Activated CD4-positive, alpha-beta T cell treated with anti-CD3 and anti-CD28 coated beads, Interleukin-2, amount 10 ng/mL, durations not matched to agents 24 days and 14 days (primary cell): Measurements from ENCODE around the gene LIMS1. TPM values are rescaled to one million over a fixed set of nuclear protein-coding genes. Genes with fewer than 3 reads are reported as not detected.
"Not testable (repeated sequence)": the region's sequence is repeated elsewhere in the genome, so short reads cannot be mapped to it uniquely, and the experiment has no call there.

Source experiments
- DNase-seq: peaks from one replicate; pipeline ENCODE4 v3.0.0; 2022
- H3K27ac Mint-ChIP-seq: one replicate; pipeline ENCODE4 v1.8.0; 2022; ENCODE audit warnings: mild to moderate bottlenecking, mixed read lengths
- H3K27me3 Mint-ChIP-seq: one replicate; pipeline ENCODE4 v1.8.0; 2022; ENCODE audit warnings: mixed read lengths
- H3K36me3 Mint-ChIP-seq: one replicate; pipeline ENCODE4 v1.8.0; 2022; ENCODE audit warnings: low read depth, mild to moderate bottlenecking, mixed read lengths
- H3K4me1 Mint-ChIP-seq: one replicate; pipeline ENCODE4 v1.8.0; 2021; ENCODE audit warnings: mixed read lengths
- H3K4me3 Mint-ChIP-seq: one replicate; pipeline ENCODE4 v1.8.0; 2022; ENCODE audit warnings: mild to moderate bottlenecking, moderate library complexity, mixed read lengths
- H3K9me3 Mint-ChIP-seq: one replicate; pipeline ENCODE4 v1.8.0; 2021; ENCODE audit warnings: mixed read lengths
- intact Hi-C: fragments of 100-400 bp; cut with micrococcal nuclease; formaldehyde crosslinking; loops from one replicate; pipeline ENCODE4 v1.15.1; 2023
- total RNA-seq: library from RNA; stranded (reverse); gene quantifications from 2 replicates; pipeline ENCODE4 v1.2.3, GENCODE V29; 2022

LIMS1 gene
- total RNA-seq, 1 donor from 2014 or later = 63.1 TPM

DNA sequence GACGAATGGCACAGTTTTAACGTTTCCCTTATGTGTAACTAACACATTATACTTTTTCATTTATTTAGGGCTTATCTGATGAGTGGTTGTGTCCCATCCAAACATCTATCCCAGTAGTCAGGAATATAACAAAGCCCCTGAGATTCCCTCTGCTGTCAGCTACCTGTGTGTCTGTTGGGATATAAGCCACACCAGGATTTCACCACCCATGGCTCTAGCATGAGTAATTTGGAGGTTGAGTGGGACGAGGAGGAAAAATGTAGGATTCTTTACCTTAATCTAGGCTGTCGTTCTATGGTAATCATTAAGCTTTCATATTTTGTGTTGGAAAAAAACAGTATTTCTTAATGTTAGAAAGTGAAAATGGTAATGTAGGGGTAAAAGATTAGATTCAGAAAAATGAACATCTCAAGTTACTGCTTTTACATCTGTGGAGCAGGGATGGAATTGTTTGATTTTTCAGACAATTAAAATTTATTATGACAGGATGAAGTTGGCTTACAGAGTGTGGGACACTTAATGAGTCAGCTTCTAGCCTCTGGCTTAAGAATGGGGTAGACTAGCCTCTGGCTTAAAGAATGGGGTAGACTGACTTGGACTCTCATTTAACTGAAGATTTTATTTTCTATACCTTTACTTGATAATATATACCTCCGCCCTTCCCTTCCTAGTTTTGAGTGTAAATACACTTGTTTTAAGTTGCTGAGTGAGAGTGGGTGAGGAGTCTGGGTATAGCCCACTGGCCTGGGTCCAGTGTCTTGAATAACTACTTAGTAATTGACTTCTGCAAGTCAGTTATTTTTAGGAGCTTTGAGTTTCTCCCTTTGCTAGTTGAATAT is 96.5 kb downstream of the LIMS1 start:
- H3K36me3 Mint-ChIP-seq = peaks cover 26% of the 10 kb centered on the region
- no peak overlapping the region for H3K4me3 Mint-ChIP-seq
- intact Hi-C loops = loop anchor here (10.0 kb wide), 1 partner anchor 96 kb away; the partner anchor contains the start of gene LIMS1
- peak overlapping the region; percentile 42 for H3K27ac Mint-ChIP-seq
- DNase-seq = no peak
- peaks cover 62% of the 10 kb centered on the region for H3K4me1 Mint-ChIP-seq
- H3K27me3 Mint-ChIP-seq = no peaks in the 10 kb centered on the region
- peaks cover 3% of the 10 kb centered on the region for H3K9me3 Mint-ChIP-seq

DNA sequence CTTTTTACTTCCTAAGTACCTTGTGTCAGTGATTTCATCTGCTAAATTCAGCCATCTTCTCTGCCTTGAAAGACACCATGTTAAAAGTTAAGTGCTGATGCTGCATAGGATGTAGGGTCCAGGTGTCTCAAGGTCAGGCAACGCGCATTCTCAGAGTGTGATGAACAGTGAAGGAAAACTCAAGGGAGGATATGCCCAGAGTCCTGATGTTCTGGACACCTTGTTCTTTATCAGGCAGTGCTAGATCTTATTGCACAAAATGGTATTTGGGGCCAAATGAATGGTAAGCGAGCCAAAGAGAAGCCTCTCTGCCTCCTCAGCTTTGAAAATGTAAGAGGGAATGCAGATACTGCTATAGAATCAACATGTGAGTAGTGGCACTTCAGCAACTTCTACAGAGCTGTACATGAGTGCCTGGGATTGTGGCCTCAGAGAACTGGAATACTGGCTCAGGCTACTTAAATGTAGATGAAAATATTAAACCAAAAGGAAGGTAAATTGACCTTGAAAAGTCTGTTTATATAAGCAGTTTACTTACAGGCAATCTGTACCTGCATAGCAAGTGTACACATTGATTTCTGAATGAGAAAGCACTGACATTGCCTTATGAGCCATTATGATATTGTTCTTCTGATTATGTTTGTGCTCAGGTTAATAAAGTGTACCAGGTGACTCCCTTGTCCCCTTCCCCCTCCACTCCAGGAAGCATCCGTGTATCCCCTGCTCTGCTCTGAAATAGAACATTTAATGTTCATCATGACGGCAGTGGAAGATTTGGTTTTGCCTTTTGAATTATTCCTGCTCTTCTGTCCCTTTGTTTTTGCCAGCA is 98.3 kb downstream of the LIMS1 start:
- peaks cover 24% of the 10 kb centered on the region for H3K36me3 Mint-ChIP-seq
- H3K27me3 Mint-ChIP-seq = no peaks in the 10 kb centered on the region
- DNase-seq = no peak
- peaks cover 72% of the 10 kb centered on the region for H3K4me1 Mint-ChIP-seq
- H3K9me3 Mint-ChIP-seq = peaks cover 3% of the 10 kb centered on the region
- intact Hi-C loops = loop anchor here (10.0 kb wide), 1 partner anchor 98 kb away; the partner anchor contains the start of gene LIMS1
- no peak overlapping the region for H3K4me3 Mint-ChIP-seq
- H3K27ac Mint-ChIP-seq = no peak overlapping the region

DNA sequence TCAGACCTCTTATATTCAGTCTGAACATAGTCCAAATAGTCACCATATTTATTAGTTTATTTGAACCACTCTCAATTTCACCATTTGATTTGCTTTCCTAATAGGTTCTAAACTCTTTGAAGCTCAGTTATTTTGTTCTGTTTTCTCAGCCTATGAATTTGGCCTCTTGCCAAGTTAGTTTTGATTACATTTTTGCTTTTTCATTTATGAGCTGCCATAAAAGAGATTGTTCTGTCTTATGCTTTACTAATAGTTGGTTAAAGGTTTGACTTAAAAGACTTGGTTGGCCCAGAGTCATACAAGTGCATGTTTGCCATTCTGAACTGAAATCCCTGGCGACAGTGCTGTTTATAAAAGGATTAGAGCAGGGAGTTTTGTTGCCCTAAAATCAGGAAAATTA is 99.1 kb downstream of the LIMS1 start:
- Mint-ChIP-seq H3K27me3 (no peaks in the 10 kb centered on the region), H3K4me1 (peaks cover 70% of the 10 kb centered on the region), H3K36me3 (peaks cover 23% of the 10 kb centered on the region), H3K27ac (no peak overlapping the region), H3K4me3 (no peak overlapping the region), H3K9me3 (peaks cover 3% of the 10 kb centered on the region)
- intact Hi-C loops = loop anchor here (10.0 kb wide), 1 partner anchor 99 kb away; the partner anchor contains the start of gene LIMS1
- no peak for DNase-seq

DNA sequence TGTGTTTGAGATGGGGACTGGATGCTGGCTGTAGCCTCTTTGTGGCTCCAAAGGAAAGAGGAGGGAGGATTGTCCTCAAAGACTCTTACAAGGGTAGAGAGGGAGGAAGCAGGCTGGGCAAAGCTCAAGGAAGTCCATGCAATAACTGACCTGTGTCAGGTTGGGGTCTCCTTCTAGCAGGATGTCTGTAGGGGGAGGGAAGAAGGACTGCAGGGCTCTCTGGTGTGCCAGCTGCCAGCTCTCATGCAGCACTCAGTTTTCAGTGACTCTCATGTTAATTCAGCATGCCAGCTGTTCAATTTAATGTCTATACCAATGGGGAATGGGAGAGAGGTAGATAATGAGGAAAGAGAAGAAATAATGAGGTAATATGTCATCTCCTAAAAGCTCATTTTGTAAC is 99.7 kb downstream of the LIMS1 start:
- Mint-ChIP-seq H3K4me1 (peaks cover 68% of the 10 kb centered on the region), H3K4me3 (no peak overlapping the region), H3K27me3 (no peaks in the 10 kb centered on the region), H3K27ac (peak overlapping the region; percentile 18), H3K36me3 (peaks cover 23% of the 10 kb centered on the region), H3K9me3 (peaks cover 3% of the 10 kb centered on the region)
- DNase-seq = no peak
- intact Hi-C loops = loop anchor here (10.0 kb wide), 1 partner anchor 99 kb away; the partner anchor contains the start of gene LIMS1

DNA sequence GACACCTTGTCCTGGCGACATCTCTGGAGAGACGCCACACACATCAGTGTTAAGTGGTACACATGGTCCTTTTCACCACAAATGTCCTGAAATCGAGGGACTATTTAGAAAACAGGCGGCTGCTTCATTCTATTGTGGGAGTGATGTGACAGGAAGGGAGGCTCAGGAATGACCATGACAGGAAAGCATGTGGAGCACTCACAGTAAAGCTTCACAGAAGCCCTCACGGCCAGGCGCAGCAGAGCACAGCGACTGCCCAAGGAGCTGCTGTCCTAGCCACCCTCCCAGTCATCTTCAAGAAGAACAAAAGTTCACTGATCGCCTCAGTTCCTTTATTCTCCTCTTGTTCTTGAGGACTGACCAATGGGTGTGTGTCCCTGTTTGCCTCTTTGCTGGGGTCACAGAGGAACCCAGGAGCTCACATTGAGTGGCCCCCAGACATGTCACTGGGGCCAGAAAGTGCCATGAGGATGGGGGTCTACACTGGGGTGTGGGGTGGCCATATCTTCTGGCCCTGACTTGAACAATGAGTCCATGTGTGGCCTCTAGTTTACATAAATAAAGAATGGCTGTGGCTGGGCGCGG is 100.4 kb downstream of the LIMS1 start:
- Mint-ChIP-seq H3K9me3 (peaks cover 3% of the 10 kb centered on the region), H3K36me3 (peaks cover 20% of the 10 kb centered on the region), H3K4me1 (peaks cover 62% of the 10 kb centered on the region), H3K4me3 (no peak overlapping the region), H3K27ac (no peak overlapping the region), H3K27me3 (no peaks in the 10 kb centered on the region)
- DNase-seq = no peak
- intact Hi-C loops = loop anchor here (10.0 kb wide), 1 partner anchor 100 kb away; the partner anchor contains the start of gene LIMS1

DNA sequence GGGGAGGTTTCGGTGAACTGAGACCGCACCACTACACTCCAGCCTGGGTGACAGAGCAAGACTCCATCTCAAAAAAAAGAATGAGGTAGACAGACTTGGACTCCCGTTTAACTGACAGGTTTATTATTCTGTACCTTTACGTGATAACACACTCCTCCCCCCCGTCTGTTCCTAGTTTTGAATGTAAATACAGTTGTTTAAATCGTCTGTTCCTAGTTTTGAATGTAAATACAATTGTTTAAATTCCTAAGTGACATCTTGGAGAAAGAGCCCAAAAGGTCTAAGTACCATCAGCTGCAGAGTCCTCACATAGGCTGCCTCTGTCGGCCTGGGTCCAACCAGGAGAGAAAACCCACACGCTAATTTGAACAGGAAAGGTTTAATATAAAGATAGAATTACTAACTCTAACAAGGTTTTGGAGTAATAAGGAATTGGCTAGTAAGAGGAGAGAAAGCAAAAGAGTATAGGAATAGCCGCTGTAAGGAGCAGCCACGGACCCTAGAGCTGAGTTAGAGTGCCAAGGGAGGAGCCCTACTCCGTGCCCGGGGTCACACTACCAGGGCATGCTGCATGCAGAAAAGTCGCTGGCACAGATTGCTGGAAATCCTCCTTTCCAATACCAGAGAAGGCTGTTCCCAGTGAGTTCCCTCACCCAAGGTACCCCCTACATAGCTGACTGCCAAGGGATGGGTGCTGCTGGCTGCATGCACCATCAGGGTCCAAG is 101.5 kb downstream of the LIMS1 start:
- H3K27me3 Mint-ChIP-seq = no peaks in the 10 kb centered on the region
- peaks cover 17% of the 10 kb centered on the region for H3K36me3 Mint-ChIP-seq
- H3K27ac Mint-ChIP-seq = peak overlapping the region; percentile 77
- H3K4me1 Mint-ChIP-seq = peaks cover 63% of the 10 kb centered on the region
- no peak for DNase-seq
- peaks cover 3% of the 10 kb centered on the region for H3K9me3 Mint-ChIP-seq
- H3K4me3 Mint-ChIP-seq = no peak overlapping the region
- intact Hi-C loops = loop anchor here (1.0 to 10.0 kb wide), 4 partner anchors 23 to 101 kb away; partner anchors contain the start of gene LIMS1

DNA sequence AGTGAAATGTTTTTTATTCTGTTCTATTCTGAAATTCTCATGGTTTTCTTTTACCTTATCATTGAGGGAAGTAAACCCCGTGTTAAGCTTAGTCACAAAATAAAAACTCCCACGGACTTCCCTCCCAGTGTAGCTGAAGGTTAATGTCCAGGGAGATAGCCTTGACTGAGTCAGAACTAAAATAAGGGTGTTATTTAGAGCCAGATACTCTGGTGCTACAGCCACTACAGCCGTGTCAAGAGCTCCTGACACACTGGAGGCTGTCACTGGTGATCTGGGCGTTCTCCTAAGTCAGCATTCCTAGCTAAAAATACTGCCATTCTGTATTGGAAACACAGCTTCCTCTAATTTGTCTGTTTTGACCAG is 103.0 kb downstream of the LIMS1 start:
- peak overlapping the region; percentile 45 for H3K4me3 Mint-ChIP-seq

DNA sequence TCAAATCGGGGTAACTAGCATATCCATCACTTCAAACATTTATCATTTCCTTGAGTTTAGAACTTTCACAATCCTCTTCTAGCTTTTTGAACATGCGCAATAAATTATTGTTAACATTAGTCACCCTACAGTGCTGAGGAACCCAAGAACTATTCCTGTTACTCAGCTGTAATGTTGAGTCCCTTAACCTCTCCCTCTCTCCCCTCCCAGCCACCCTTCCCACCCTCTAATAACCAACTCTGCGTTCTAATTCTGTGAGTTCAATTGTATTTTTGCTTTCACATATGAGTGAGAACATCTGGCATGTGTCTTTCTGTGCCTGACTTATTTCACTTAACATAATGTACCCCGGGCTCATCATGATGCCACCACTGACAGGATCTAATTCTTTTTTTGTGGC is 106.5 kb downstream of the LIMS1 start:
- no peak overlapping the region for H3K4me3 Mint-ChIP-seq
- peaks cover 14% of the 10 kb centered on the region for H3K9me3 Mint-ChIP-seq
- no peaks in the 10 kb centered on the region for H3K27me3 Mint-ChIP-seq
- H3K27ac Mint-ChIP-seq = no peak overlapping the region
- H3K4me1 Mint-ChIP-seq = peaks cover 44% of the 10 kb centered on the region
- H3K36me3 Mint-ChIP-seq = peaks cover 37% of the 10 kb centered on the region
- intact Hi-C loops = no loop called here
- DNase-seq = no peak

More for the DNA sequence above, 103.0 kb downstream of the LIMS1 start:
- Mint-ChIP-seq H3K36me3 (peaks cover 13% of the 10 kb centered on the region), H3K27me3 (no peaks in the 10 kb centered on the region), H3K4me1 (peaks cover 60% of the 10 kb centered on the region), H3K27ac (peak overlapping the region; percentile 79), H3K9me3 (no peaks in the 10 kb centered on the region)
- DNase-seq = no peak
- intact Hi-C loops = loop anchor here (10.0 kb wide), 1 partner anchor 102 kb away; the partner anchor contains the start of gene LIMS1

DNA sequence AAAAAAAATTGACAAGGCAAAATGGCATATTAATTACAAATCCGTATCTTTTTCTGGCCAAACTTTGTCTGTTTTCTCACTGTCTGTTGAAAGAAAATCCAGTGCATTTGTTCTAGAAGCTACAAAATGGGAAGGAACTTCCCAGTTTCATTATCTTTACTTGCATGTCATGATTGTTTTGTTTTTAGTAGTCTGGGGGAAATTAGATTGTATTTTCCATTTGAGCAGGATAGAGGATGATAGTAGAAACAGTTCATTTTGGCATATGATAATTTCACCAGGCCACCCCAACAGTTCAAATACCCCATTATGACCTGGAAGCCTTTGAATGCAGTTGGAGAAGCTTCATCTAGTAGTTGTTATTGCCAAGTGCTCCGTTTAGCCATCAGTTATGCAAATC is 107.5 kb downstream of the LIMS1 start:
- Mint-ChIP-seq H3K36me3 (peaks cover 43% of the 10 kb centered on the region), H3K4me1 (peaks cover 38% of the 10 kb centered on the region), H3K4me3 (no peak overlapping the region), H3K27me3 (no peaks in the 10 kb centered on the region), H3K9me3 (peaks cover 21% of the 10 kb centered on the region), H3K27ac (no peak overlapping the region)
- intact Hi-C loops = no loop called here
- DNase-seq = no peak

DNA sequence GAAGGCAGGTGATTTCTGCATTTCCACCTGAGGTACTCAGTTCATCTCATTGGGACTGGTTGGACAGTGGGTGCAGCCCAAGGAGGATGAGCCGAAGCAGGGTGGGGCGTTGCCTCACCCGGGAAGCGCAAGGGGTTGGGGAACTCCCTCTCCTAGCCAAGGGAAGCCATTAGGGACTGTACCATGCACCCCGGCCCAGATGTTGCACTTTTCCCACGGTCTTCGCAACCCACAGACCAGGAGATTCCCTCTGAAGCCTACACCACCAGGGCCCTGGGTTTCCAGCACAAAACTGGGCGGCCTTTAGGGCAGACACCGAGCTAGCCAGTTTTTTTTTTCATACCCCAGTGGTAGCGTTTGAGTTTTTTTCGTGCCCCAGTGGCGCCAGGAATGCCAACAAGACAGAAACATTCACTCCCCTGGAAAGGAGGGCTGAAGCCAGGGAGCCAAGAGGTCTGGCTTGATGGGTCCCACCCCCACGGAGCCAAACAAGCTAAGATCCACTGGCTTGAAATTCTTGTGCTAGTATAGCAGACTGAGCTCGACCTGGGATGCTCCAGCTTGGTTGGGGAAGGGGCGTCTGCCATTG is 109.1 kb downstream of the LIMS1 start:
- H3K4me3 Mint-ChIP-seq = no peak overlapping the region
- H3K4me1 Mint-ChIP-seq = peaks cover 37% of the 10 kb centered on the region
- no peak for DNase-seq
- H3K9me3 Mint-ChIP-seq = peaks cover 21% of the 10 kb centered on the region
- no peak overlapping the region for H3K27ac Mint-ChIP-seq
- intact Hi-C loops = no loop called here
- no peaks in the 10 kb centered on the region for H3K27me3 Mint-ChIP-seq
- peaks cover 54% of the 10 kb centered on the region for H3K36me3 Mint-ChIP-seq

DNA sequence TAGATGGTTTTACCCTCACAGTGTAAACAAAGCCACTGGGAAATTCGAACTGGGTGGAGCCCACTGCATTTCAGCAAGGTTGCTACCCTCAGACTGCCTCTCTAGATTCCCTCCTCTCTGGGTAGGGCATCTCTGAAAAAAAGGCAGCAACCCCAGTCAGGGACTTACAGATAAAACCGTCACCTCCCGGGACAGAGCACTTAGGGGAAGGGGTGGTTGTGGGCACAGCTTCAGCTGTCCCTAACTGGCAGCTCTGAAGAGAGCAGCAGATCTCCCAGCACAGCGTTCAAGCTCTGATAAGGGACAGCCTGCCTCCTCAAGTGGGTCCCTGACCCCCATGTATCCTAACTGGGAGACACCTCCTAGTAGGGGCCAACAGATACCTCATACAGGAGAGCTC is 109.6 kb downstream of the LIMS1 start:
- peaks cover 21% of the 10 kb centered on the region for H3K9me3 Mint-ChIP-seq
- peaks cover 42% of the 10 kb centered on the region for H3K4me1 Mint-ChIP-seq
- peaks cover 58% of the 10 kb centered on the region for H3K36me3 Mint-ChIP-seq
- H3K27ac Mint-ChIP-seq, DNase-seq, intact Hi-C loops, H3K4me3 Mint-ChIP-seq, H3K27me3 Mint-ChIP-seq: not testable (repeated sequence)

DNA sequence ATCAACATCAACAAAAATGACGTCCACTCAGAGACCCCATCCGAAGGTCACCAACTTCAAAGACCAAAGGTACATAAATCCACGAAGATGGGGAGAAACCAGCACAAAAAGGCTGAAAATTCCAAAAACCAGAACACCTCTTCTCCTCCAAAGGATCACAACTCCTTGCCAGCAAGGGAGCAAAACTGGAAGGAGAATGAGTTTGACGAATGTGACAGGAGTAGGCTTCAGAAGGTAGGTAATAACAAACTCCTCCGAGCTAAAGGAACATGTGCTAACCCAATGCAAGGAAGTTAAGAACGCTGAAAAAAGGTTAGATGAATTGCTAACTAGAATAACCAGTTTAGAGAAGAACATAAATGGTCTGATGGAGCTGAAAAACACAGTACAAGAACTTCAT is 110.2 kb downstream of the LIMS1 start:
- DNase-seq, H3K4me3 Mint-ChIP-seq, H3K27ac Mint-ChIP-seq, H3K27me3 Mint-ChIP-seq, intact Hi-C loops: not testable (repeated sequence)
- H3K9me3 Mint-ChIP-seq = peaks cover 21% of the 10 kb centered on the region
- peaks cover 45% of the 10 kb centered on the region for H3K4me1 Mint-ChIP-seq
- peaks cover 63% of the 10 kb centered on the region for H3K36me3 Mint-ChIP-seq

DNA sequence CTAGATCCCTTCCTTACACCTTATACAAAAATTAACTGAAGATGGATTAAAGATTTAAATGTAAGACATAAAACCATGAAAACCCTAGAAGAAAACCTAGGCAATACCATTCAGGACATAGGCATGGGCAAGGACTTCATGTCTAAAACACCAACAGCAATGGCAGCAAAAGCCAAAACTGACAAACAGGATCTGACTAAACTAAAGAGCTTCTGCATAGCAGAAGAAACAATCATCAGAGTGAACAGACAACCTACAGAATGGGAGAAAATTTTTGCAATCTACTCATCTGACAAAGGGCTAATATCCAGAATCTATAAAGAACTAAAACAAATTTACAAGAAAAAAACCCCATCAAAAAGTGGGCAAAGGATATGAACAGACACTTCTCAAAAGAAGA is 114.5 kb downstream of the LIMS1 start:
- intact Hi-C loops = not testable (repeated sequence)

More for the DNA sequence above, 114.5 kb downstream of the LIMS1 start:
- H3K4me3 Mint-ChIP-seq, H3K27me3 Mint-ChIP-seq, DNase-seq, H3K27ac Mint-ChIP-seq: not testable (repeated sequence)
- H3K36me3 Mint-ChIP-seq = peaks cover 50% of the 10 kb centered on the region
- H3K9me3 Mint-ChIP-seq = peaks cover 21% of the 10 kb centered on the region
- H3K4me1 Mint-ChIP-seq = peaks cover 44% of the 10 kb centered on the region
